Measurements from ENCODE around the gene MBNL1.

- TF ChIP-seq POLR2A (IDR thresholded peaks at IDR 0.05; ENCODE audit: low read length) (no peak), GATA1 (IDR thresholded peaks at IDR 0.05; ENCODE audit: low read depth, low read length) (no peak)
Measured at GRCh38 chr3:152225201-152225600, 43.5 kb upstream of the MBNL1 start.

All from erythroblast (primary cell).